ENCODE data around the gene ERICH4.
A peak's percentile ranks its signal among the peaks of the same experiment; 100 is the strongest.
"Not testable (repeated sequence)": the region's sequence is repeated elsewhere in the genome, so short reads cannot be mapped to it uniquely, and the experiment has no call there.

Gene ERICH4, protein sequence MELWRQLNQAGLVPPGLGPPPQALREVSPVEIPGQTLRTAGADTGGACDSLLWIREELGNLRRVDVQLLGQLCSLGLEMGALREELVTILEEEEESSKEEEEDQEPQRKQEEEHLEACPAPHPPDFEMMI

DNA sequence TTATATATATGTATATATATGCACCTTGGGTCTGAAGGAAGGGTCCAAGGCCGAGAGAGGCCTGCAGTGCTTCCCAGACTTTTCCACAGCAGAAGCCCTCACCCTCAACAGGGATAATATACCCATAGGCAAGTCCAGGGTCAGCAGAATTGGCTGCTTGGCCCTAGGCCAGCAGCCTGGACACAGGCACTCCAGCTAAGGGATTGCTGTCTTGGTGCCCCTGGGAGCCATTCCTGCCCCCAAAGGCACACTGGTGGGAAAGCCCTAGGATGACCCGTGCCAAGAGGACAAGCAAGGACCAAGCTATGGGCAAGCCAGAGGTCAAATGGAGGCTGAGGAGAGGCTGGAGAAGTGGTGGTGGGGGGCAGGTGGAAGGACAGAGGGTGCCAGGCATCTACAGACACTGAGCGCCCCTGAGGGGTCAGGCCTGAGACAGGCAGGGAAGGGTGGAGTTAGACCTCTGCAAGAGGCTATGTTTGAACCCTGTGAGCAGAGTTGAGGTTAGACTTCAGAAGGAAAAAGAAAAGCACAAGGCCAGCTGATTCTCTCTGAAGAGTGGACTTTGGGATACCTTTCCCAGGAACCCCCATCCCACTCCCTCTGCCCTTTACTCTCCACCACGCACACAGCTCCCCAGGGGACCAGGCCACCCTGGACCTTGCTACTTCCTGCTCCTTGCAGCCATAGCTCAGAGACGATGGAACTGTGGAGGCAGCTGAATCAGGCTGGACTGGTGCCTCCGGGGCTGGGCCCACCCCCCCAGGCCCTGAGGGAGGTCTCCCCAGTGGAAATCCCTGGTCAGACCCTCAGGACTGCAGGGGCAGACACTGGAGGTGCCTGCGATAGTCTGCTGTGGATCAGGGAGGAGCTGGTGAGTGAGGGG lies at the start of gene ERICH4:
TSS of gene ERICH4 (plus strand) at position 684 of the 883 bp plus-strand sequence. CDS start at position 698, 14 bp downstream.
- no peak for DNase-seq (ENCODE audit: low spot score)

DNA sequence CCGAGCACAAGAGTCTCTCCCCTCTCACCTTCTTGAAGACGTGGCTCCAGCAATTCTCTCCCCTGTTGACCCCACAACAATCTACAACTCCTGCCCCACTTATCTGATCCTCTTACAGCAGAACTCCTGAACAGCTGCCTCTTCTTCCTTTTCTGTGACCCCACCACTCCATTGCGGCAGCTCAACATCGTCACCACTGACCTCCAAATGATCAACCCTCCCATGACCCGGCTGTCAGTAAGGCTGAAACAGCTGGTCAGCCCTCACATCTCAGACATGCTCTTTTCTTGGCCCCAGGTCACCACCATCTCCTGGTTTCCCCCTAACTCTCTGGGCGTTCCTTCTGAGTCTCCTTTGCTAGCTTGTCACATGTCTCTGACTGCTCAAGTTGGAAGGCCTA lies 47.6 kb upstream of the ERICH4 start:
- no peak for DNase-seq (ENCODE audit: low spot score)

DNA sequence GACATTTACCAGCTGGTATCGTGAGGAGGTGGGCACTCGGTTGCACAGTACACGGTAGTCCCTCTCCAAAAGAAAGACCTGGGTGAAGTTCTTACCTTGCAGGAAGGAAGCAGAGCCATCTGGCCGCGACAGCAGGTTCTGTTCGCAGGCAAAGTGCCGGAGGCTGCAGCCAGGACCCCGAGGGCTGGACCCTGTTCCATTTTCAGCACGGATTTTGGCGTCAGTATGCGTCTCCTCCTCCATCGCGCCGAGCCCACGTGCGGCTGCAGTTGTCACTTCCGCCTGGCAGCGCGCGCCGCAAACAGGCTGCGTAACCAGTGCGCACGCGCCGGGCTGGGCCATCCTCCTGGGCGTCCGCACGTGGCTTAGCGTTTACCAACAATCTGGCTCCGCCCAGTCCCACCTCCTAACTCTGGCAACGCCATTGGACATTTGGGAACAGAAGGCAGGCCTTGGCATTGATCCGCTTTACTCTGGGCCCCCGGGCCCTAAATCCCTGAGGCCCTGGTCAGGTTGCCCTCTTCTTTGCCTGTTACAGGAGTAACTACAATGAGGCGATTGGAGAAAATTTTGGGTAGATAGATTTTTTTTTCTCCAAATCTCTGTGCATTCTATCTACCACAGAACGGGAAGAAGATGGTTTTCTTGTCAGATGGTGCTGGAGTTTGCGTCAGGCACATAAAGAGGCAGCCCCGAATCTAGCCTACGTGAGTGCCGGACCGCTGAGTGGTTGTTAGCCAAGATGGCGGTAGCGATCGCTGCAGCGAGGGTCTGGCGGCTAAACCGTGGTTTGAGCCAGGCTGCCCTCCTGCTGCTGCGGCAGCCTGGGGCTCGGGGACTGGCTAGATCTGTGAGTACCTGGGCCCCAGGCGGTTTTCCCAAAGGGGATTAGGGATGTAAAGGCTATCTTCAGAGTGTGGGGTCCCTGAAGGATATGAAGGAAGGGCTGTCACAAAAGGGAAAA lies 45.6 kb upstream of the ERICH4 start, which contains the start of the genes BCKDHA and EXOSC5:
TSS of gene BCKDHA (plus strand) at position 733 of the 964 bp plus-strand sequence. CDS start at position 743, 10 bp downstream.
TSS of gene EXOSC5 (minus strand) at position 274 of the 964 bp plus-strand sequence. CDS start at position 243, 31 bp downstream.
- peak; percentile 100 for DNase-seq (ENCODE audit: low spot score)

DNA sequence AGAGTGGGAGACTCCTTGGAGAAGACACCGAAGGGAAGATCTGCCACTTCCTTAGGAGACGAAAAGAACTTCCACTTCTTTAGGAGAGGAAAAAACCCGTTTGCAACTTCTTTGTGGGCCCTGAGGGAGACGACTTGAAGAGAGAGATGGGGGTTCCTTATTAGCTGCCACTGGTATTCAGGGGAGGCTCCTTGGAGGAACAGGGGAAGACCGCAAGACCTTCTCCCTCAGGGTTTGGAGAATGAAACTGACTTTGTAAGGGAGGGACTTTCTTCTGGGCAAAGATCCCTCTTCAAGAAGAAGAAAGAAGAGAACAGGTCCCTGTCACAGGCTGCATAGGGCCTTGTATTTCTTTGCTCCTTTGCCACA lies 44.9 kb upstream of the ERICH4 start:
- DNase-seq (ENCODE audit: low spot score): no peak

DNA sequence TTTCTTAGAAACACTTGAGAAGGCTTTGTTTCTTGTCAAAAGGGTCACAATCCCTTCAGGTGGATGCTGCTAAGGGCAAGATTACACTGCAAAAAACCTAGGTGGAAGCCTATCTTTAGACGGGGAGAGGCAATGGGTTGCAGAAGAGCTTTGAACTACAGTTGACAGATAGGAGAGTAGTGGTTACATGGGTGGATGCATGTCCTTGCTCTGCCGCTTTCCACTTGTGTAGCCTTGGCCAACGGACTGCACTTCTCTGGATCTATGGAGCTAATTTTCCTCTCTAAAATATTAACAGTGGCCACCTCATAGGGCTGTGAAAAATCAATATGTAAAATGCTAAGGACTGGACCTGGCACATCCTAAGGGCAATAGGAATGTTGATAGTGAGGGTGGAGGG lies 44.4 kb upstream of the ERICH4 start:
- peak; percentile 56 for DNase-seq (ENCODE audit: low spot score)

DNA sequence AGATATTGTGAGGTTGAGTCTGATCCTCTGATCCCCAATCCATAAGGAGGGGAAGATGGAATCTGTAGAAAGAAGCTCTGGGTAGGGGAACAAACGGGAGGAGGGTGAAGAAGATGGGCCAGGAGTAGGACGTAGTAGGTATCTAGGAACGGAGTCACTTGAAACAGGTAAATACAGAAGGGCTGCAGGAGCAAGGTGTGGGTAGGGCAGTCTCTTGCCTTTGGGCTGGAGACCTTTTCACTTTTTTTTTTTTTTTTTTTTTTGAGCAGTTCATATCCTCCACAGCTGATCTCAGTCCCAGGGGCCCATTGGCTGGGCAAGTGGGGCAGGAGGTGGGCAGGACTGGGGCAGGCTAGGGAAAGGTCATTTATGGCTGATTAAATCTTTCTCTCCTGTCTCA lies 43.9 kb upstream of the ERICH4 start:
- peak; percentile 24 for DNase-seq (ENCODE audit: low spot score)

DNA sequence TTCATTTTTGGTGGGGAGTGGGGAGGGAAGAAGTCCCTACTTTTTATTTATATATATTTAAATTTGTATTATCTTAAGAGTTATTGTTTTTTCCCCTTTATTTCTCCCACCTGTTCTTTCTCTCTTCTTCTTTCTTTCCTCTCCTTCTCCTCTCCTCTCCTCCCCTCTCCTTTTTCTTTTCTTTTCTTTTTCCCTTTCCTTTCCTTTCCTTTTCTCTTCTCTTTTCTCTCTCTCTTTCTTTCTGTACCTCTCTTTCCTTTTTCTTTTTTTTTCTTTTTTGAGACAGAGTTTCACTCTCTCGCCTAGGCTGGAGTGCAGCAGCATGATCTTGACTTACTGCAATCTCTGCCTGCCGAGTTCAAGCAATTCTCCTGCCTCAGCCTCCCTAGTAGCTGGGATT lies 43.4 kb upstream of the ERICH4 start:
- no peak for DNase-seq (ENCODE audit: low spot score)

DNA sequence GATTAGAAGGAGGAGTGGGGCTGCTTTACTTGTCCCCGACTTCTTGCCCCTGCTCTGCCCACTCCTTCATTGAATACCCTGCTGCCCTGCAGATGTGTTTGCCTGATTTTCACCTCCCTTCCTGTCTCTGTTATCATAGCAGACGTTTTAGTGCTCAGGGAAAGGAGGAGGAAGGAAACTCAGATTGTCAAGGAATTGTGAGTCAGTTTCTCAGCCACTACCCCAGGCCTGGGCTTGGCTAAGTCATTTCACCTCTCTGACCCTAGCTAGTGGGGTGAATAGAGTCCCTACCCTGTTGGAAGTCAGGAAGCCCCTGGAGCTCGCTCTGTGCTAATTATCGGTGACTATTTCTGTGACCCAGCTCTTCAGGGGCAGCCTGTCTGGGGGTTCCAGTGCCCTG lies 41.5 kb upstream of the ERICH4 start:
- no peak for DNase-seq (ENCODE audit: low spot score)

DNA sequence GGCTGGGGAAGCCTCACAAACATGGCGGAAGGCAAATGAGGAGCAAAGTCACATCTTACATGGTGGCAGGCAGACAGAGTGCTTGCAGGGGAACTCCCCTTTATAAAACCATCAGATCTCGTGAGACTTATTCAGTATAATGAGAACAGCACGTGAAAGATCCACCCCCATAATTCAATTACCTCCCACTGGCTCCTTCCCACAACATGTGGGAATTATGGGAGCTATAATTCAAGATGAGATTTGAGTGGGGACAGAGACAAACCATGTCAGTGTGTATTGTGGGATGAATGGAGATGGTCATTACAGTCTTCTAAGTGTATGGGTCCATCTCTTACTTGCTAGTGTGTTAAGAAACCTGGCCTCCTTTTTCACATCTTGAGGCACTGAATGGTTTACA lies 40.9 kb upstream of the ERICH4 start:
- no peak for DNase-seq (ENCODE audit: low spot score)

DNA sequence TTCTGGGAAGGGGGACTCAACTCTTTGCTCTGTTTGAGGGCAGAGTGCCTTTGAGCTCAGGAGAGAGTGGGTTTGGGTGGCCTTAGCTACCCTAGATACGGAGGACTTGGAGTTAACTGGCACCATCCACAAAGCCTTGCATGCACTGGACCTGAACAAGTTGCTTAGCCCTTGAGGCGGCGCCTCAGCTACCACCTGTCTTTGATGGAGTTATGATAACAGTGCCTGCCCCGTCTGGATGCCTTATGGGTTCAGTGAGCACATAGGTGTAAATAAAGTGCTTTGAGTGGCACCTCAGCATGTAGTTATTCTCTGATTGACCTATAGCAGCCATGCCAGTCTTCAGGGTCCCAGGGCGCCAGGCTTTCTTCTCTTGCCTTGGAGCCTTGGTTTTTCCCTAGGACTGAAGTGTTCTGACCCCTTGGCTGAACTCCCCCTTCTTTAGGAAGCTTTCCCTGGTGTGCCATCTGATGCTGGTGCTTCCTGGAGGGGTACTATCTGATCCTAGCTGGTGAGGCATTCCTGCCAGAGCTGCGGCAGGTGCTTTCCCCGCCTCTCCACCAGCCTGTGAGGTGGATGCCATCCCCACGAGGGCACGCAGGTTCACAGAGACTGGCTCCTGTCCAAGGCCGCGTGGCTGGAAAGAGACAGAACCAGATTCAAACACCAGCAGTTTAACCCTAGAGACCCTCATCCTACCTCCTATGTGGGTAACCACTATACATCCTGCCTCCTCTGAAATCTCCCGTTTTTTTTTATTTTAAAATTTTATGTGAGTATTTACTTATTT lies 39.6 kb upstream of the ERICH4 start:
- DNase-seq (ENCODE audit: low spot score): no peak

DNA sequence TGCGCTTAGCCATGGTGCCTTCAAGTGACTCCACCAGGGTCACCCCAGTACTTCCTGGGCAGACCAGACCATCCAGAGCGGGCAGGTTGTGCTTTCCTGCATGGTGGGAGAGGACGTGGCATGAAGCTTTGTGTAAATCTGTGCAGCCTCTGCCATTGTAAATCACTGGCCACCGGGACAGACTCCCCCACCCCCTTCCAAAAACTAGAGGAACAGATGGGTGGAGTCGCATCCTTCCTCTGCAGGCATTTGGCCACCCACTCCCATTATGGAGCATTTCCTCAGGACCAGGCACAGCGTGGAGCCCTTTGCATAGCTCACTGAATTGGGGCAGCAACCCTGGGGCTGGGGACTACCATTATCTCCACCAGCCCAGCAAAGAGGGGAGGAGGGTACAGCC lies 37.2 kb upstream of the ERICH4 start:
- no peak for DNase-seq (ENCODE audit: low spot score)

DNA sequence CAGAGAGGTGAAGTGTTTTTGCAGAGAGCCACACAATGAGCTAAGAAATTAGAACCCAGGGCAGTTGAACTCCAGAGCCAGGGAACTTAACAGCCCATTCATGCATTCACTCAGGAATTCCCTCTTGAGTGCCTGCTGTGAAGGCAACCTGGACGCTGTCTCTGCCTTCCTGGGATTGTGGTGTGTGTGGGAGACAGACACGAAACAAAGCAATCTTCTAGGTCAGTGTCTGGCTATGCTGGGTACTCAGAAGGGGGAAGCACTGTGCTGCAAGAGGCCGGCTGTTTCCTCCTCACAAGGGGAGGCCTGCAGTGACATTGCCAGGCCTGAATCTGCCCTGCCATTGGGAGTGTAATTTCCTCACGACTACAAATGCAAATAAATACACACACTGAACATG lies 35.7 kb upstream of the ERICH4 start:
- DNase-seq (ENCODE audit: low spot score): no peak

DNA sequence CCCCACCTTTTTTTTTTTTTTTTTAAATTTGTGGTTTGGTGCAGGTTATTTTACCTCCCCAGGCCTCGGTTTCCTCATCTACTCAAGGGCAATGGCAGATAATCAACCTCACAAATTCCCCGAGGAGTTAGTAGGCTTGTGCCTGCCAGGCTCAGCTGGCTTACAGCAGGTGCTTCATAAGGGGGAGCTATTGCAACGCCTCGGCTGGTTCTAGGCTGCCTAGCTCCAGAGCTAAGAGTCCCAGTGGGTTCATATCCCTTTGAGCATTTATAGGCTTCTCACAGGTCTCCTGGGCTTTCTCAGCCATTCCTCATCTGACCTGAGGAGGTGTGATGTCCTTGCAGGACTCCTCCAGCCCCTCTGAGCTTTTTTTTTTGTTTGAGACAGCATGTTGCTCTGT lies 34.7 kb upstream of the ERICH4 start:
- peak; percentile 49 for DNase-seq (ENCODE audit: low spot score)

DNA sequence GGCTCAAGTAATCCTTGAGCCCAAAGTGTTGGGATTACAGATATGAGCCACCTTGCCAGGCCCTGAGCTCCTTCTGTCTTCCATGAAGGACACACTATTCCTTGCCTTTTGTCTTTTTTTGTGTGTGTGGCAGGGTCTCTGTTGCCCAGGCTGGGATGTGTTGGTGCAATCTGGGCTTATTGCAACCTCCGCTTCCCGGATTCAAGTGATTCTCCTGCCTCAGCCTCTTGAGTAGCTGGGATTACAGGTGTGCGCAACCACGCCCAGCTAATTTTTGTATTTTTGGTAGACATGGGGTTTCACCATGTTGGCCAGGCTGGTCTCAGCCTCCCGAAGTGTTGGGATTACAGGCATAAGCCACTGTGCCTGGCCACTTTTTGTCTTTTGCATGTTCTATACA lies 34.1 kb upstream of the ERICH4 start:
- not testable (repeated sequence) for DNase-seq (ENCODE audit: low spot score)

DNA sequence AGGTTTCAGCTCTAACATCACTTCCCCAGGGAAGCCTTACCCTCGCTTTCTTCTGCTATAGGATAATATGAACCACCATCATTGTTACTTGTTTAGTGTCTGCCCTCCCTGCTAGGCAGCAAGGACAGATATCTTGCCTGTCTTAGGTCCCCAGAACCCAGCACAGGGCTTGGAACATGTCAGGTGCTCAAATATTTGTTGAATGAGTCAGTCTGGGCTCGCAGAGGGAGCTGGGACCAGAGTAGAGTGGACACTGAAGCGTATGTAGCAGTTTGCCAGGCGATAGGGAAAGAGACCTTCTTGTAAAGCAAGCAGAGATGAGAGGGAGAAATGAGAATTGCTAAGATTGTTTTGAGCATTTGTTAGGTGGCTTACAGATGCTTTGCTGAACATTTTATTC lies 33.7 kb upstream of the ERICH4 start:
- DNase-seq (ENCODE audit: low spot score): no peak

DNA sequence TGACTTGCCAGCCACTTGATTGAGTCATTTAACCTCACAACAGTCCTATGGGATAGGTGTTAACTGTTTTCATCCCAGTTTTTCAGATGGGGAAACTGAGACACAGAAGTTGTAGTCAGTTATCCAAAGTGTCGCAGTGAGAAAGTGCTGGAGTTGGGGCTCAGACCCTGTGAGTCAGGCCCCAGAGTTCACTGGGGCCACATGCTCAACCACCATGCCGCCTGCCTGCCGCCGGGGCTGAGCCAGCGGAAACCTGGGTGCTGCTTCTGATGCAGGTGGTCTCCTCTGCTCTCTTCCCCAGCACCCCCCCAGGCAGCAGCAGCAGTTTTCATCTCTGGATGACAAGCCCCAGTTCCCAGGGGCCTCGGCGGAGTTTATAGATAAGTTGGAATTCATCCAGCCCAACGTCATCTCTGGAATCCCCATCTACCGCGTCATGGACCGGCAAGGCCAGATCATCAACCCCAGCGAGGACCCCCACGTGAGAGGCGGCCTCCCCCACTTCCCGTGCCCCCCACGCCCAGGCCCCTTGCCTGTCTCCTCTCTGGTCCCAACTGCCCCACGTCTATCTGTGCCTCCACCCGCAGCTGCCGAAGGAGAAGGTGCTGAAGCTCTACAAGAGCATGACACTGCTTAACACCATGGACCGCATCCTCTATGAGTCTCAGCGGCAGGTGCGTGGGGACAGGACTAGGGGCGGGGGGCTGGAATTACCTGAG lies 32.5 kb upstream of the ERICH4 start:
- no peak for DNase-seq (ENCODE audit: low spot score)

DNA sequence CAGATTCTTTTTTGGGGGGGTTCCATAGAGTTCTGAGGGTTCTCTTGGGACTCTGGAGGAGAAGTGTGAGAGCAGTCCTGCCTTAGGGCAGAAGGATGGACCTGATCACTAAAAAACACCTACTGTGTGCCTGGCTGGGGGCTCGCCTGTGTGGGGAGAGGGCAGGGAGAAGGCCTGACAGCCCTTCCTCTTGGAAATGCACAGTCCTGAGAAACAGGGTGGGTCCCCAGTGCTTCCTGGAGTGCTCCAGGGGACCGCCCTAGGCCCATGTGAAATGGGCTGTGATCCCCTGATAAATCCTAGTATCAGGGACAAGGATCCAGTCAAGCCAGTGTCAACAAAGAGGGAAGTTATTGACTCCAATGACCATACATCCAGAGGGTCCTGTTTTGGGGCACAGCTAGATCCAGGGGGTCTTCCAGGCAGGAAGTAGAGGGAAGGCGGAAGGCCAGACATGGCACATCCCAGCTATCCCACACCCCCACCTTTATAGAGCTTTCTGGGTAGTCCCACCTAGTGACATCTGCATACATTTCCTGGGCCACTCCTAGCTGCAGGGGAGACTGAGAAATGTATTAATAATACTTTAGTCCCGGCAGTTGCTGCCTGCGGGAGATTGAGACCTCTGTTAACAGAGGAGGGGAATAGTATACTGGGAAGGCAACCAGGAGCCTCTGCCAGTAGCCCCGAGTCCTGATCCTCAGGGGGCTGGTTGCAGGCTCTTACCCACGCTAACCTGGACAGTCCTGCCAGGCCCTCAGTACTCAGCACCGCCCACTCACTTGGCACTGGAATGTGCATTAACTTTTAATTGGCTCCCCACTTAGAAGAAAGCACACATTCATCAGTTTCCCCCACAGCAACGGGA lies 31.6 kb upstream of the ERICH4 start:
- no peak for DNase-seq (ENCODE audit: low spot score)

DNA sequence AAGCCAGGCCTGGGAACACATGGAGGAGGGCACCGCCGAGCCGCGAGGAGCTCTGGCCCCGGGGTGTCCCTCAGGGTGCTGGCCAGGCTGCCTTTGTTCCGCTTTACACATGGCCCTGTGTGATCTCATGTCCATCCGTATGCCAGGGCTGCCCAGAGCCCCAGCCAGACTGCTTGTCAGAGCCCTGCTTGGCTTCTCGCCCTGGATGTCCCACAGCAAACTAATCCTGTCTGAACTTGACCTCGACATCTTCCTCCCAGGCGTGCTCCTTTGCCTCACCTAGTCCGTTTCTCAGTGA lies 31.0 kb upstream of the ERICH4 start:
- no peak for DNase-seq (ENCODE audit: low spot score)

DNA sequence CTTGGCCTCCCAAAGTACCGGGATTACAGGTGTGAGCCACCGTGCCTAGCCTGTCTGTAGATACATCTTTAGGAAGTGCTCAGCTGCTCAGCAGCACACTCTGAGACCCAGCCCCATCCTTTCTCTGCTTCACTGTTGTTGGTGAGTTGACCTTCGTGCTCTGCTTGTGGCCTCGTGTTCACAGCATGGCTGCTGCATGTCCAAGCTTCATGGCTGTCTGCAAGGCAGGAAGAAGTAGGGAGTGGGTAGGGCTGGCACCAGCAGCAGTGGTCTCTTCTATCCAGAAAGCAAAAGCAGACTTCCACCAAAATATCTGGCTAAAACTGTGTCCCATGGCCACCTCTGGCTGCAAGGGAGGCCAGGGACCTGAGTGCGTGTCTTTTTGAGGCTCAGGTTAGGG lies 30.0 kb upstream of the ERICH4 start:
- no peak for DNase-seq (ENCODE audit: low spot score)

DNA sequence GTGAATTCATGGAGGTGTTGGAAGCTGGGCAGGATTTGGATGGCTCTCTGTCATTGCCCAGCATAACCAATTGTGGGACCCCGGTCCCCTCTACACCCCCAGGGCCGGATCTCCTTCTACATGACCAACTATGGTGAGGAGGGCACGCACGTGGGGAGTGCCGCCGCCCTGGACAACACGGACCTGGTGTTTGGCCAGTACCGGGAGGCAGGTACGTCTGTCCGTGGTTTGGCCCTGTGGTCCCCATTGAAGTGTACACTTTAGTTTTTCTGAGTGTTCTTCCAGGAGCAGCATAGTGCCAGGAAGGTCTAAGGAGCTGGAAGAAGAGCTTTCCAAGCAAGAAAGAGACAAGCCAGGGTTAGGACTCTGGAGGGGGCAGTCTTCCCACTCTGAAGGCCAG lies 29.0 kb upstream of the ERICH4 start:
- no peak for DNase-seq (ENCODE audit: low spot score)
